Forelimb muscle (tissue), 1 donor: ENCODE measurements around the gene MYLK2. TPM values are rescaled to one million over a fixed set of nuclear protein-coding genes. Genes with fewer than 3 reads are reported as not detected.

ENCODE experiments used
- DNase-seq: peaks from one replicate; pipeline ENCODE4 v3.0.0-alpha.2; 2013; ENCODE audit warnings: low read depth
- polyA plus RNA-seq: library from polyadenylated mRNA; unstranded; fragments of 120-200 nt; gene quantifications from one replicate; pipeline ENCODE4 v1.2.1, GENCODE V29; 2013; ENCODE audit not compliant: insufficient read length

The MYLK2 gene
- polyA plus RNA-seq, 1 donor: 60.0 TPM

- DNase-seq: no peak
Observed at GRCh38 chr20:31871618-31871954, 52.4 kb downstream of the MYLK2 start.

- no peak for DNase-seq
Observed at GRCh38 chr20:31872406-31872805, 53.2 kb downstream of the MYLK2 start.

GRCh38 chr20:31875671-31876070, 56.5 kb downstream of the MYLK2 start:
- no peak for DNase-seq

DNA sequence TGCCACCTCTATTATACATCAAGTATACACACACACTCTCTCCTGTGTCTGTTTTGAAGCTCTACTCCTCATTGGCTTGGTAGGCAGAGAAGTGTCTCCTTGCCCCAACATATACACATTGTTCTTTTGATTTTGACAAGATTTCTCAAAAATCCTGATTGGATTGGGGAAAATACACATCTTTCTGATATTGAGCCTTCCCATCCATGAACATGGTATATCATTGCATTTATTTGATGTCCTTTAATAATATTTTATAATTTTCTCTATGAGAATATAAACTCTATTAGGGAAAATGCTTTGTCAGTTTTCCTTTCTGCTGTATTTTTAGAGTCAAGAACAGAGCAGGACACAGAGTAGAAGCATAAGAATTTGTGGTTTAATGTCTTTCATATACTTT, 58.5 kb downstream of the MYLK2 start:
- no peak for DNase-seq

DNA sequence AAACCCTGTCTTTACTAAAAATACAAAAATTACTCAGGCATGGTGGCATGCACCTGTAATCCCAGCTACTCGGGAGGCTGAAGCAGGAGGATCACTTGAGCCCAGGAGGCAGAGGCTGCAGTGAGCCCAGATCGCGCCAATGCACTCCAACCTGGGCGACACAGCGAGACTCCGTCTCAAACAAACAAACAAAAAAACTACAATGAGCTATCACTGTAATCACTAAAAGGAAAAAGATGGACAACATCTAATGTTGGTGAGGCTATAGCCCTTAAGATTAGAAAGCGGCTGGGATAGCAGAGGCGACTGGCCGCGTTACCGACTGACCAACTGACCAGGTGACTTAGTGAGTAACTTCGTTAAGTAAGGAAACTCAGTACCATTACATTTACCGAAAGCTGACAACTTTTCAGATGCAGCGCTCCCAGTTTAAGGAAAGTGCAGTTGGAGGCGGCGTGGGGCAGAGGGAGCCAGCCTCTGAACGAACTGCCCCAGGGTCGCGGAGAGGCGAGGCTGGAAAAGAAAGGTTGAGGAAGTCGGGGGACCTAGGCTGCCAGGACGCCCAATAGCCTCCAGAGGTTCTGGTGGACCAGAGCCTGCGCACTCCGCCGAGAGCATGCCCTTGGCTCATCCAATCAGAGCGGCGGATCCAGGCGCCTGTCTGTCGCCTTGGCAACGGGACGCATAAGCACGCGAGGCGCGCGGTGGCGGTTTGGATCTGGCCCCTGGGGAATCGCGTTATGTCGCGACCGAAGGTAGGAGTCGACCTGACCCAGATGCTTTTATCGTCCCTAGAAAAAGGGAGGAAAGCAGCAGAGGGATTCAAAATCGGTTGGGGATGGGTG, 60.2 kb downstream of the MYLK2 start:
- DNase-seq: peak; percentile 61

DNA sequence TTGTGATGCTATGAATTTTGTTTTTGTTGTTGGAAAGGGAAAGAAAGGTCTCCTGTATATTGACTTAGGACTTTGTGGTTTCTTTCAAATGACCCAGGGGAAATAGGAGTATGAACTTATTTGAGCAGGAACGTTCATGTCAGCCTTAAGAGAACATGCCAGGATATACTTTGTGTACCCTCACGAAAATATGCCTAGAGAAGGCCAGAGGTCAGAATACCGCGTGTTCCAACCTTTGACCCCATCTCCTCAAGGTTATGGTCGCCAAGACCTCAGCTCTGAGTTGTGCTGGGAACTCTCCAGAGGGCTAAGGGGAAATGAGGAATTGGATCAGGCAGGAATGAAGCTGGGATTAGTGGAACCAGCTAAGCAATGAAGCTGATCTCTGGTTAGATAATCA, 62.8 kb downstream of the MYLK2 start:
- no peak for DNase-seq

DNA sequence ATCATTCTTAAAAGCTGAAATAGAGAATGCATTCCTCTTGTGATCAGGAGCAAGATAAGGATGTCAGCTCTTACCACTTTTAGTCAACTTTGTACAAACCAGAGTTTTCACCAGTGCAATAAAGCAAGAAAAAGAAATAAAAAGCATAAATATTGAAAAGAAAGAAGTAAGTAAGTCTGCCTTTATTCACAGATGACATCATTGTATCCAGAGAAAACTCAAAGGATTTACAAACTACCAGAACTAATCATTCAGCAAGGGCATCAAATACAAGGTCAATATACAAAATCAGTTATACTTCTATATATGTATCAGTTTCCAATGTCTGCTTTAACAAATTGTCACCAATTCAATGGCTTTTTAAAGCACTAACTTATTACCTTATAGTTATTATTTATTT, 64.7 kb downstream of the MYLK2 start:
- no peak for DNase-seq

Other genes with a start within 250 kb of the MYLK2 start
- gene ID1, start 214.1 kb upstream of the MYLK2 start, polyA plus RNA-seq: 16.6 TPM
- gene COX4I2, start 181.4 kb upstream of the MYLK2 start, polyA plus RNA-seq: 7.0 TPM
- gene BCL2L1, start 96.5 kb upstream of the MYLK2 start, polyA plus RNA-seq: 29.8 TPM
- gene TPX2, start 80.1 kb upstream of the MYLK2 start, polyA plus RNA-seq: 21.5 TPM
- 5.9 TPM for gene FOXS1, start 26.2 kb downstream of the MYLK2 start, polyA plus RNA-seq
- 1.7 TPM for gene DUSP15, start 51.2 kb downstream of the MYLK2 start, polyA plus RNA-seq
- 0.29 TPM for gene TTLL9, start 51.3 kb downstream of the MYLK2 start, polyA plus RNA-seq
- gene PDRG1, start 132.7 kb downstream of the MYLK2 start, polyA plus RNA-seq: 16.8 TPM
- gene XKR7, start 148.8 kb downstream of the MYLK2 start, polyA plus RNA-seq: 0.04 TPM
- 5.4 TPM for gene CCM2L, start 191.1 kb downstream of the MYLK2 start, polyA plus RNA-seq
- gene HCK, start 232.9 kb downstream of the MYLK2 start, polyA plus RNA-seq: 3.5 TPM